Neuronal stem cell (in vitro differentiated cells): ENCODE measurements around the gene NFATC4.

Experiments used
- DNase-seq: peaks from one replicate; pipeline ENCODE4 v3.0.0-alpha.2; 2013; ENCODE audit warnings: low spot score
- H2AFZ ChIP-seq: one replicate; pipeline ENCODE4 v1.6.1; 2013; ENCODE audit warnings: mild to moderate bottlenecking, low read length, inconsistent platforms
- H2AK5ac ChIP-seq: 2 replicates; pipeline ENCODE4 v1.6.1; 2013; ENCODE audit warnings: low read depth, mild to moderate bottlenecking, inconsistent platforms, low read length, moderate library complexity, mixed read lengths
- H2BK120ac ChIP-seq: 2 replicates; pipeline ENCODE4 v1.6.1; 2013; ENCODE audit warnings: low read depth, mild to moderate bottlenecking, inconsistent platforms, low read length, moderate library complexity, mixed read lengths
- H2BK12ac ChIP-seq: one replicate; pipeline ENCODE4 v1.6.1; 2013; ENCODE audit warnings: low read length, inconsistent platforms
- H2BK15ac ChIP-seq: 2 replicates; pipeline ENCODE4 v1.6.1; 2013; ENCODE audit warnings: mild to moderate bottlenecking, low read length, inconsistent platforms, mixed read lengths
- H2BK5ac ChIP-seq: one replicate; pipeline ENCODE4 v1.6.1; 2013; ENCODE audit warnings: inconsistent platforms, mild to moderate bottlenecking, low read length, moderate library complexity
- H3K14ac ChIP-seq: one replicate; pipeline ENCODE4 v1.6.1; 2013; ENCODE audit warnings: low read length, inconsistent platforms
- H3K18ac ChIP-seq: 2 replicates; pipeline ENCODE4 v1.6.1; 2013; ENCODE audit warnings: low read length, inconsistent platforms
- H3K23ac ChIP-seq: 2 replicates; pipeline ENCODE4 v1.6.1; 2013; ENCODE audit warnings: low read depth, mild to moderate bottlenecking, mixed read lengths, low read length, inconsistent platforms; ENCODE audit not compliant: poor library complexity
- H3K27ac ChIP-seq: replicated peaks from 3 replicates; pipeline ENCODE4 v1.5.1; 2013; ENCODE audit warnings: low read length, inconsistent platforms
- H3K27me3 ChIP-seq, 3 experiments: 2 replicates each; pipeline ENCODE4 v1.6.1; 2013; ENCODE audit warnings: low read length in 3 of 3, mild to moderate bottlenecking in 2 of 3, inconsistent platforms in 1 of 3, low read depth in 1 of 3, mixed read lengths in 1 of 3, moderate library complexity in 1 of 3; ENCODE audit not compliant: control insufficient read depth in 3 of 3, insufficient read depth in 3 of 3
- H3K36me3 ChIP-seq, 2 donors: replicated peaks in 1 of 2; 2 replicates each; pipeline ENCODE4 v1.6.1; 2013; ENCODE audit warnings: low read length in 2 of 2; ENCODE audit not compliant: control insufficient read depth in 2 of 2, insufficient read depth in 2 of 2
- H3K4ac ChIP-seq: 2 replicates; pipeline ENCODE4 v1.6.1; 2013; ENCODE audit warnings: inconsistent platforms, mild to moderate bottlenecking, low read length, moderate library complexity
- H3K4me1 ChIP-seq, 2 donors: 1 replicate in 1 of 2; 2 replicates in 1 of 2; pipeline ENCODE4 v1.6.1; 2013; ENCODE audit warnings: low read length in 2 of 2, low read depth in 1 of 2; ENCODE audit not compliant: control insufficient read depth in 2 of 2, insufficient read depth in 1 of 2
- H3K4me2 ChIP-seq: one replicate; pipeline ENCODE4 v1.6.1; 2013; ENCODE audit warnings: mild to moderate bottlenecking, low read length, inconsistent platforms; ENCODE audit not compliant: insufficient read depth, poor library complexity, severe bottlenecking
- H3K4me3 ChIP-seq, 2 donors: 2 replicates each; pipeline ENCODE4 v1.5.1; 2013; ENCODE audit warnings: low read length in 2 of 2, mild to moderate bottlenecking in 2 of 2, inconsistent platforms in 1 of 2, moderate library complexity in 1 of 2
- H3K79me1 ChIP-seq: one replicate; pipeline ENCODE4 v1.6.1; 2013; ENCODE audit warnings: low read depth, mild to moderate bottlenecking, inconsistent platforms, low read length, moderate library complexity
- H3K9ac ChIP-seq: one replicate; pipeline ENCODE4 v1.6.1; 2013; ENCODE audit warnings: mild to moderate bottlenecking, low read depth, low read length, inconsistent platforms; ENCODE audit not compliant: poor library complexity
- H3K9me3 ChIP-seq, 2 donors: replicated peaks in 1 of 2; 2 replicates each; pipeline versions ENCODE3 to v1.6.1; 2013; ENCODE audit warnings: low read length in 2 of 2, mild to moderate bottlenecking in 2 of 2, inconsistent platforms in 1 of 2, low read depth in 1 of 2, mixed read lengths in 1 of 2, moderate library complexity in 1 of 2; ENCODE audit not compliant: control insufficient read depth in 2 of 2, insufficient read depth in 1 of 2
- H4K8ac ChIP-seq: one replicate; pipeline ENCODE4 v1.6.1; 2013; ENCODE audit warnings: low read depth, mild to moderate bottlenecking, inconsistent platforms, low read length, moderate library complexity
- H4K91ac ChIP-seq: one replicate; pipeline ENCODE4 v1.6.1; 2013; ENCODE audit warnings: low read length, low read depth, mild to moderate bottlenecking, inconsistent platforms; ENCODE audit not compliant: poor library complexity
- WGBS, 2 donors: extraction: QIAGEN DNeasy Blood & Tissue Kit; methylation state at CpG; one replicate each; pipeline ENCODE4 v1.1.7; 2013; ENCODE audit warnings: missing lambda C conversion rate in 2 of 2, mixed read lengths in 1 of 2; ENCODE audit not compliant: insufficient read length in 2 of 2, insufficient replicate concordance in 1 of 2; ENCODE audit errors: extremely low coverage in 2 of 2; 5-methylcytosine and 5-hydroxymethylcytosine counted together

Gene NFATC4

DNA sequence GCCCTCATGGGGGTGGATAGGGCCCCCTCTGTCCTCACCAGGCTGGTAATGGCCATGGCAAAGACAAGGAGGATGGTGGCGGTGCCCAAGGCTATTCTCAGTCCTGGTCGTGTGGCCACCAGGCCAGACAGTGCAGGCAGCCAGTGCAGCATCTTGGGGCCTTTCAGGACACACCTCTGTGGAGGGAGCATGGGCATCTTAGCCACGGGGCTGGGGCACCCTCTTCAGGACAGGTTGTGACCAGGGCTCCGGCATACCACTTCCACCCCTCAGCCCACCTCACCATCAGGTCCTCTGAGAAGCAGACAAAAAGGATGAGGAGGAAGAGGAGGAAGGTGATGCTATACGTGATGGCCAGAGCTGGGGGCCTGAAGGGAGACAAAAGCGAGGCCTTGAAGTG is 44.0 kb upstream of the NFATC4 start:
- Histone ChIP-seq H3K27ac (no peak overlapping the region), H3K9ac (peak overlapping the region; percentile 44), H3K14ac (no peak overlapping the region), H3K4me2 (no peak overlapping the region), H2BK15ac (no peak overlapping the region), H2BK120ac (no peak overlapping the region), H3K4ac (peak overlapping the region; percentile 23), H4K8ac (no peak overlapping the region), H3K27me3 (peaks cover 0 to 58% (median 9%) of the 10 kb centered on the region in 3 experiments), H3K36me3 (no peaks in the 10 kb centered on the region), H2AFZ (no peak overlapping the region), H2BK5ac (peak overlapping the region; percentile 53), H3K18ac (peak overlapping the region; percentile 80), H2BK12ac (peak overlapping the region; percentile 22), H3K9me3 (peaks cover 0 to 2% of the 10 kb centered on the region in 2 donors), H3K23ac (no peak overlapping the region), H2AK5ac (no peak overlapping the region), H4K91ac (no peak overlapping the region), H3K4me1 (peaks cover 4% of the 10 kb centered on the region in 2 donors), H3K4me3 (peak overlapping the region in 1 of 2 donors; percentile 25), H3K79me1 (no peaks in the 10 kb centered on the region)
- DNase-seq: no peak
- no CpG with 5 or more reads among the region's 6 CpGs for WGBS, 2 donors

DNA sequence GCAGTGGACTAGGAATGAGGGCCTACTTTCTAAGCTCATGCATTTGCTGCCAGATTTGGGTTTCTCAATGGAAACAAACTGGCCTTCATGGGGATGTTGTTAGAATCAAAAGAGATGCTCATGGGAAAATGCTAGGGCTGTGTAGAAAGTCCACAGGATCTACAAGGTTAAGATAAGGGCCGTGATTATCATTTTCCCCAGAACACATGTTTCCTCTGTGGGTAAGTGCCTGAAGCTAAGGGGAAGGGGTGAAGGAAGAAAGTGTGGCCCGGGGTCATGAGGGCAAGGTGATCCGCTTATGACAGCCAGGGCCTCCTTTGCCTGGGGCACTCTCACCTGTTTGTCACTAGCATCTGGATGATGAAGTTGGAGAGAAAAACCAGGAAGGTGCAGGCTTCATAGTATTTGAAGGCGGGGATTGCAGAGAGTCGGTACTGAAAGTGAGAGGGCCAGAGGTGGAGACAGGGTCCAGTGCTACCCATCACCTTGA is 42.9 kb upstream of the NFATC4 start:
- H3K23ac ChIP-seq: peak overlapping the region; percentile 57
- H3K9ac ChIP-seq: no peak overlapping the region
- no peak overlapping the region for H3K4me2 ChIP-seq
- no peak overlapping the region for H3K4me3 ChIP-seq
- peak overlapping the region; percentile 47 for H2BK15ac ChIP-seq
- no peak for DNase-seq
- H3K79me1 ChIP-seq: no peaks in the 10 kb centered on the region
- H3K36me3 ChIP-seq: no peaks in the 10 kb centered on the region
- H2BK5ac ChIP-seq: no peak overlapping the region
- H2AK5ac ChIP-seq: peak overlapping the region; percentile 83
- no peak overlapping the region for H3K18ac ChIP-seq
- H2BK12ac ChIP-seq: no peak overlapping the region
- H3K27ac ChIP-seq: no peak overlapping the region
- peaks cover 0 to 2% of the 10 kb centered on the region in 2 donors for H3K9me3 ChIP-seq
- no peak overlapping the region for H2BK120ac ChIP-seq
- H3K4me1 ChIP-seq: peaks cover 4% of the 10 kb centered on the region in 2 donors
- H3K27me3 ChIP-seq: peaks cover 0 to 59% (median 8%) of the 10 kb centered on the region in 3 experiments
- WGBS, 2 donors: no CpG with 5 or more reads among the region's 5 CpGs
- no peak overlapping the region for H4K91ac ChIP-seq
- peak overlapping the region; percentile 55 for H3K4ac ChIP-seq
- H3K14ac ChIP-seq: peak overlapping the region; percentile 27
- H2AFZ ChIP-seq: no peak overlapping the region
- no peak overlapping the region for H4K8ac ChIP-seq

DNA sequence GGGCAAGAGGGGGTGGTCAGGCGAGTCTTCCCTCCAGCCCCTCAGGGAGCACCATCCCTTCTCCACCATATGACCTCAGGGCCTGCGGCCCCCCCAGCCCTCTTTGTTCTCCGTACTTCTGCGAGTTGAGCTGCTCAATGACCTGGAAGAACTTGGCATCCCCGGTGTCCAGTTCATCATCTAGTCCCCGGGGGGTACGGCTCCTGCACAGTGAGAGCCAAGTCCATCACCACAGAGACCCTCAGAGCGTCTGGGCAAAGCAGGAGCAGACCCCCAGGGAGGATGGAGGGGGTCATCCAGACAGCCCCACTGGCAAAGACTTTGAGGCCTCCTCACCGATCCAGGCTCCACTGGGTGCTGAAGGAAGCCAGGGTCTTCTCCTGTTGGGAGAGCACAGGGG is 42.0 kb upstream of the NFATC4 start:
- H3K79me1 ChIP-seq: no peaks in the 10 kb centered on the region
- H4K91ac ChIP-seq: no peak overlapping the region
- peak overlapping the region; percentile 60 for H2BK5ac ChIP-seq
- no peak overlapping the region for H3K14ac ChIP-seq
- H3K4me2 ChIP-seq: no peak overlapping the region
- H3K27ac ChIP-seq: no peak overlapping the region
- no CpG with 5 or more reads among the region's 9 CpGs for WGBS, 2 donors
- no peak overlapping the region for H2AFZ ChIP-seq
- no peak overlapping the region for H3K9ac ChIP-seq
- peak overlapping the region; percentile 34 for H2BK12ac ChIP-seq
- no peak for DNase-seq
- no peak overlapping the region for H2BK120ac ChIP-seq
- no peak overlapping the region for H3K4me3 ChIP-seq
- H3K4ac ChIP-seq: no peak overlapping the region
- no peaks in the 10 kb centered on the region for H3K36me3 ChIP-seq
- peaks cover 0 to 2% of the 10 kb centered on the region in 2 donors for H3K9me3 ChIP-seq
- peaks cover 4% of the 10 kb centered on the region in 2 donors for H3K4me1 ChIP-seq
- H4K8ac ChIP-seq: no peak overlapping the region
- H2BK15ac ChIP-seq: no peak overlapping the region
- no peak overlapping the region for H3K18ac ChIP-seq
- no peak overlapping the region for H3K23ac ChIP-seq
- peaks cover 0 to 62% (median 13%) of the 10 kb centered on the region in 3 experiments for H3K27me3 ChIP-seq
- peak overlapping the region; percentile 83 for H2AK5ac ChIP-seq

DNA sequence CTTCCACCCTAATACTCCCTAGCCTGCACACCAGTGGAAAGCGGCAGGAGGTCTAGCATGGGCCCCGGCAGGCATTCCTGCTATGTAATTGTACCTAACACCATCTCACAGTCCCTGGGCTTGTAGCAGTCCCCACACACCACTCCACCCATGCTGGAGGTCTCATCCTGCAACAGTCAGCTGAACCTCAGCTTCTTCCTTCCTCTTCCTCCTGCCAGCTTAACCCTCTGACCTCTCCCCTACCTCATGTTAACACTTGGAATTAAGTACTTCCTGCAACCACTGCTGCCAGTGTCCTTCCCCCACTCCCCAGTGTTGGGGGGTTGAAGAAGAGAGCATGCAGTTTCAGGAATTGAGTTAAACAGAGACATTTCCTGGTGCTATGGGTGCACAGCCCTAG is 40.7 kb upstream of the NFATC4 start:
- H2BK15ac ChIP-seq: peak overlapping the region; percentile 86
- H2AFZ ChIP-seq: no peak overlapping the region
- no peak for DNase-seq
- peak overlapping the region; percentile 92 for H2AK5ac ChIP-seq
- no peak overlapping the region for H3K27ac ChIP-seq
- peaks cover under 1 to 4% of the 10 kb centered on the region in 2 donors for H3K4me1 ChIP-seq
- H3K14ac ChIP-seq: peak overlapping the region; percentile 86
- H3K4me2 ChIP-seq: no peak overlapping the region
- no peak overlapping the region for H3K4ac ChIP-seq
- no peak overlapping the region for H2BK120ac ChIP-seq
- no peak overlapping the region for H4K91ac ChIP-seq
- H3K79me1 ChIP-seq: no peaks in the 10 kb centered on the region
- no peak overlapping the region for H2BK5ac ChIP-seq
- peak overlapping the region; percentile 58 for H4K8ac ChIP-seq
- H3K9ac ChIP-seq: peak overlapping the region; percentile 40
- peak overlapping the region; percentile 73 for H3K18ac ChIP-seq
- H2BK12ac ChIP-seq: no peak overlapping the region
- no peaks in the 10 kb centered on the region for H3K36me3 ChIP-seq
- WGBS, 2 donors: no CpG with 5 or more reads among the region's 2 CpGs
- peaks cover 0 to 67% (median 26%) of the 10 kb centered on the region in 3 experiments for H3K27me3 ChIP-seq
- no peak overlapping the region for H3K23ac ChIP-seq
- no peak overlapping the region for H3K4me3 ChIP-seq
- peaks cover 0 to 2% of the 10 kb centered on the region in 2 donors for H3K9me3 ChIP-seq
